ENCODE measurements around the gene STX7. TPM values are rescaled to one million over a fixed set of nuclear protein-coding genes. Genes with fewer than 3 reads are reported as not detected.

The STX7 gene
- total and polyA plus RNA-seq, 12 donors, result 4.5 to 61.7 (median 37.6) TPM

GRCh38 chr6:132506869-132507808 lies 5.8 kb downstream of the STX7 start:
- Histone ChIP-seq H3K4me1 (replicated peaks in 1 of 2) (peaks cover 12 to 56% of the 10 kb centered on the region in 2 donors), H3K9me3 (replicated peaks in 1 of 3) (no peaks in the 10 kb centered on the region), H3K4me3 (no peak overlapping the region), H3K27ac (no peak overlapping the region), H3K27me3 (no peaks in the 10 kb centered on the region), H3K36me3 (replicated peaks in 1 of 2) (no peaks in the 10 kb centered on the region)
- 91 to 98% (median 97%) methylated on average over 5 of the region's 5 CpGs for WGBS, 4 donors
- no peak for TF ChIP-seq CTCF (IDR thresholded peaks at IDR 0.05)
- no peak for TF ChIP-seq POLR2A (IDR thresholded peaks at IDR 0.05)
- no peak for DNase-seq
- intact Hi-C loops (cut with DNase I), result no loop called here

GRCh38 chr6:132506461-132506860 lies 6.5 kb downstream of the STX7 start:
- Histone ChIP-seq H3K27me3 (no peaks in the 10 kb centered on the region), H3K4me3 (no peak overlapping the region), H3K27ac (no peak overlapping the region), H3K4me1 (replicated peaks in 1 of 2) (peaks cover 8 to 49% of the 10 kb centered on the region in 2 donors), H3K9me3 (replicated peaks in 1 of 3) (no peaks in the 10 kb centered on the region), H3K36me3 (replicated peaks in 1 of 2) (no peaks in the 10 kb centered on the region)
- DNase-seq, result no peak
- intact Hi-C loops (cut with DNase I), result no loop called here
- 50 to 55% (median 52%) methylated on average over 2 of the region's 2 CpGs for WGBS, 4 donors
- no peak for TF ChIP-seq CTCF (IDR thresholded peaks at IDR 0.05)
- no peak for TF ChIP-seq POLR2A (IDR thresholded peaks at IDR 0.05)

- no peaks in the 10 kb centered on the region for H3K9me3 ChIP-seq (replicated peaks in 1 of 3)
- peaks cover 0 to 36% of the 10 kb centered on the region in 2 donors for H3K4me1 ChIP-seq (replicated peaks in 1 of 2)
- no peaks in the 10 kb centered on the region for H3K36me3 ChIP-seq (replicated peaks in 1 of 2)
- H3K27ac ChIP-seq, result peak overlapping the region in 1 of 5 donors; percentile 48
- DNase-seq, result no peak
- WGBS, 4 donors, result 90 to 100% (median 95%) methylated on average over 1 of the region's 1 CpG
- TF ChIP-seq POLR2A (IDR thresholded peaks at IDR 0.05) (no peak), CTCF (IDR thresholded peaks at IDR 0.05) (no peak)
- intact Hi-C loops (cut with DNase I), result no loop called here
- H3K27me3 ChIP-seq, result no peaks in the 10 kb centered on the region
- H3K4me3 ChIP-seq, result no peak overlapping the region
Measured at GRCh38 chr6:132505158-132505557, 7.8 kb downstream of the STX7 start.

- no peak overlapping the region for H3K4me3 ChIP-seq
- H3K4me1 ChIP-seq (replicated peaks in 1 of 2), result peaks cover 0 to 35% of the 10 kb centered on the region in 2 donors
- 72 to 81% (median 77%) methylated on average over 5 of the region's 5 CpGs for WGBS, 4 donors
- peak in 1 of 7 donors; percentile 11 for DNase-seq
- no peaks in the 10 kb centered on the region for H3K27me3 ChIP-seq
- TF ChIP-seq POLR2A (IDR thresholded peaks at IDR 0.05) (no peak), CTCF (IDR thresholded peaks at IDR 0.05) (no peak)
- no peaks in the 10 kb centered on the region for H3K36me3 ChIP-seq (replicated peaks in 1 of 2)
- peak overlapping the region in 1 of 5 donors; percentile 48 for H3K27ac ChIP-seq
- no peaks in the 10 kb centered on the region for H3K9me3 ChIP-seq (replicated peaks in 1 of 3)
- intact Hi-C loops (cut with DNase I), result no loop called here
Measured at GRCh38 chr6:132504757-132505156, 8.2 kb downstream of the STX7 start.
